NCI-H146 treated with DMSO at 0.1 percent for 48 hours (cell line): ENCODE data around the gene DNPEP.
"Not testable (repeated sequence)": the region's sequence is repeated elsewhere in the genome, so short reads cannot be mapped to it uniquely, and the experiment has no call there.

ENCODE experiments used
- DNase-seq: peaks from one replicate; lab custom pipeline; 2025; ENCODE audit not compliant: unreplicated experiment; lab: John Stamatoyannopoulos, UW

Gene DNPEP

GRCh38 chr2:219401606-219402005 is 13.9 kb upstream of the DNPEP start:
- DNase-seq: no peak

DNA sequence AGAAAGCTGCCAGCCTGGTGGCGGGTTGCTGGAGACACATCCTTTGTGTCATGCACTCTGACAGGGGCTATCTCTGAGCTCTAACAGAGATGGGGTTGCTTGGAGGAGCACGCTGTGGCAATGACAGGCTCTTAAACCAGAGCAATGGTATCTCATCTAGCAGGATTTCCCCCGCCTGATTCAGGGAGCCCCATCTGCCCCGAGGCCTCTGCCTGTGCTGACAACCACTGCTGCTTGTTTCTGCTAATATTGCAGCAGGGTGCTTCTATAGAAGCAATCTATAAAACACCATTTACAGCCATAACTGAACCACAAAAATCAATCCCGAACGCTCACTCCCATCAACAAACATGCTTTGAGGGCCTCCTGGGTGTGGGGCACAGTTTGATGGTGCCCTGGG is 12.8 kb upstream of the DNPEP start:
- DNase-seq: no peak

- DNase-seq: peak; percentile 75
Measured at GRCh38 chr2:219399716-219400478, 12.2 kb upstream of the DNPEP start.

GRCh38 chr2:219398721-219399363 is 11.1 kb upstream of the DNPEP start:
- peak; percentile 55 for DNase-seq

- no peak for DNase-seq
Measured at GRCh38 chr2:219396863-219397457, 9.2 kb upstream of the DNPEP start.

DNA sequence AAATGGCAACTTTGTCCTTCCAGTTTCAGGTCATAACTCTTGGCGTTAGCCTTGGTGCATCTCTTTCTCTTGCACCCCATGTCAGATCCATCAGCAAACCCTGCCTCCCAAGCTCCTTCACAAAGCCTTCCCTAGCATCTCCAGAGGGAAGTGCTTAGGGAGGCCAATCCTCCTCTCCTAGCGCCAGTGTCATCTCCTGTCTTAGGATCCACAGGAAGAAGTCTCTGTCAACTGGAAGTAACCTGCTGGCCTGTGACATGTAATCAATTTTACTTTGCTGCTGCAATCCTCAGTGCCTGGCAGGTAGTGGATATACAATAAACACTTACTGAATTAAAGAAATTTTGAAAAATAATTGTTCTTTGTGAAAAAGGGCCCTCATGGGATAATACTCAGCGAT is 7.9 kb upstream of the DNPEP start:
- DNase-seq: no peak

DNA sequence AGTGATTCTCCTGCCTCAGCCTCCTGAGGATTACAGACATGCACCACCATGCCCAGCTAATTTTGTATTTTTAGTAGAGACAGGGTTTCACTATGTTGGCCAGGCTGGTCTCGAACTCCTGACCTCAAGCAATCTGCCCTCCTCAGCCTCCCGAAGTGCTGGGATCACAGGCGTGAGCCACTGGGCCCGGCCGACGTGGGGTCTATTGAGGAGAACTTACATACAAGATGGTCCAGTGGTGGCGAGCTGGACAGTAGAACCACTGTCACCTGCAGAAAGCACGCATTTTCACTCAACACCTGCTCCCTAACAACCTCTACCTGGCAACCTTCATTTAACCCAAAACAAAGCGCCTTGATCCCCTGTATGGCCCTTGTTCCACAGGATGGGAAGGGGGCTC is 7.3 kb upstream of the DNPEP start:
- DNase-seq: not testable (repeated sequence)

DNA sequence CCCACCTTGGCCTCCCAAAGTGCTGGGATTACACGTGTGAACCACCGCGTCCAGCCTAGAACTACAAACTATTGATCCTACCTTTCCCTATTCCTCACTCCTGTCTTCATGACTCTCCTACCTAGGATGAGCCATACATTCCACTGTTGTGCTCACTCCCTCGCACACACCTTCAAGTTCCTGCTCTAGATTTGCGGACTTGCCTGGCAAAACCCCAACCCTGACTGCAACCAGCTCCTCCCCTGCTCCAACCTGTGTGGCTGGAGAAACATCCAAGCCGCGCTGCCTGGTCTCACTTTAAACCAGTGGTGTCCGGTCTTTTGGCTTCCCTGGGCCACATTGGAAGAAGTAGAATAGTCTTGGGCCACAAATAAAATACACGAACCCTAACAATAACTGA is 5.0 kb upstream of the DNPEP start:
- DNase-seq: no peak

- no peak for DNase-seq
Measured at GRCh38 chr2:219388907-219389156, 1.1 kb upstream of the DNPEP start.

GRCh38 chr2:219388121-219388906 is 602 bp upstream of the DNPEP start:
- DNase-seq: peak; percentile 81

DNA sequence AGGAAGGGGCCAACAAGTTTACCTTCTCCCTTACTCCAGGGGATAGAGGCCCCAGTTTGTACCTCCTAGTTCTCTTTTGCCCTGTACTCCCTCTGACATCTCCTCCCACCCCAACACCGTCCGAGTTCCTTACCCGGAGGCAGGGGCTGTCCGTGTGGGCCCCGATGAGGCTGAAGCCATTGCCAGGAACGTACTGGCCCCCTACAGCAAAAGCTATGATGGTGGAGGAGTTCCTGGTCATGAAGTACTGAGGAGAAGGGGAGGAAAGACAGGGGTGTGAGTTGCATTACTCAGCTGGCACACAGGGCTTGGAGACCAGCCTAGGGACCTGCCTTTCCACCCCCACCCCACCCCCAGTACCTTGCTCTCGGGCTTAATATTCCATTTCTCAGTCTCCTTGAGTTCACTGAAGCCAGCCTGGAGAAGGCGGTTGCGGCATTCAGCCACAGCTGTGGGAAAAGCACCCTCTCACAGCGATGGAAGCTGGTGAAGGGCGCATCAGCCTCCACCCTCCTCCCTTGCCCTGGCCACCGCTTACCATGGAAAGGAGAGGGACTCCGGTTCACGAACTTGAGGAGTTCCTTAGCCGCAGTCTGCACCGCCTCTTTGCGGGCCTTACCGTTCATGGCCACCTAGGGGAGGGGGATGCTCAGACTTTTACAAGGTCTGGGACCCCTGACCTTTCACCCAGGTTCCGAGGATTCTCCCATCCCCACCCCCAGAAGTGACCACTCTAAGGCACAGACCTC is 1.0 kb downstream of the DNPEP start:
- no peak for DNase-seq

DNA sequence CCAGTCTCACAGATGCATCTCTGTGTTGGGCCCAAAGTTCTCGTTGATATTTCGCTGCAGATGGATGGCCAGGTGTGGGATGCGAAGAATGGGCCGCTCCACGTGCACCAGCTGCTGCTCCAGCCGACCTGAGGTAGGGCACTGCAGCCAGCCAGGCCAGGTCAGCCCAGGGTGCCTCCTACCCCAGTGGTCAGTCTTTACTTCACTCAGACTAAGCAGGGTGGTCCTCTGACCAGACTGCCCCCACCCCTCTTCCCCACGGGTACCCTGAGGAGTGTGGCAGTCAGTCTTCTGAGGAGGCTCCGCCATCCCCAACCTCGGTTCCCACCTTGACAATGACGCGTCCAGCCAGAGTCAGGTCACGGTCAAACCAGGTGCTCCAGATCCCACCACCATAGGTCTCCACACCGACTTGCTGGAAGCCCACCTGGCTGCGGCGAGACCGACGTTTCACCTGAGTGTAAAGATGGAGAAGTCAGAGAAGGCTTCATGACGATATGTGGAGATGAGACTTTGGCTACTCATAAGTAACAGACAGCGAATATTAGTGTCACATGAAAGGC is 1.7 kb downstream of the DNPEP start:
- DNase-seq: no peak

GRCh38 chr2:219384859-219385258 is 2.9 kb downstream of the DNPEP start:
- no peak for DNase-seq

DNA sequence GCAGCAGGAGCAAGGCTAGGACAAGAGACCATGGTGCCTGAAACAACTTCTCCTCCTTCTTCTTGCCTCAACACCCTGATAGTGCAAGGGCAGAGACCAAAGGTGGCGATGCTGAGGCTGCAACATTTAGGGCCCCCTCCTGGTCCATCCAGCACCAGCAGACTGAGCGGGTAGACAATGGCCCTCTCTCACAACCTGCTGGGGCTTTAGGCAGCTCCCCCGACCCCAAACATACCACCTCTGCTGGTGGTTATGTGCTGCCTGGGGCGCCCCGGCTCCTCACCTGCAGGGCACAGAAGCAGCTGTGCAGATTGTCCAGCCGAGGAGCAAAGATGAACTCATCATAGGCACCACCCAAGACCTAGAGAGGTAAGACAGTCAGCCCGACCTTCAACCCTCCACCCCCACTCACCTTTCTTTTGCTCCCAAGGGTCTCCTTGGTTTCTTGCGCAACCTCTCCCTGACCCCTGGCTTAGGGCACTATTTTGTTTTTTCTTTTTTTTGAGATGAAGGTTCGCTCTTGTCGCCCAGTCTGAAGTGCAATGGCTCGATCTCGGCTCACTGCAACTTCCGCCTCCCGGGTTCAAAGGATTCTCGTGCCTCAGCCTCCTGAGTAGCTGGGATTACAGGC is 3.5 kb downstream of the DNPEP start:
- no peak for DNase-seq

DNA sequence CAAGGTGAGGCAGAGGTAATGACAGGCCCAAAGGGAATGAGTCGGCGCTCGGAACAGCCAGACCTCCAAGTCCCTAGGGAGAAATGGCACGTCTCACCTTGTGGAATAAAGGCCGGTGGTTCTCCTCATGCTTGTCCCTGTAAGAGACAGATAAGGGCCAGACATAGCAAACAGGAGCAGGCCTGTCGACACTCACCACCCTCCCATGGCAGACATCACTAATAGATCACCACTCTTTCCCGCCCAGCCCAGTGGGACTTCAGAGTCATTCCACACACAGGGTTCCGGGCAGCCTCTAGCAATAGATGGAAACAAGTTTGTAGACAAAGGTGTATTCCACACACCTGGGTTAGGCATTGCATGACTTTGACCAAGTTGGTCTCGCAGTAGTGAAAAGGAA is 6.3 kb downstream of the DNPEP start:
- no peak for DNase-seq

- DNase-seq: no peak
Measured at GRCh38 chr2:219380926-219381325, 6.8 kb downstream of the DNPEP start.

DNA sequence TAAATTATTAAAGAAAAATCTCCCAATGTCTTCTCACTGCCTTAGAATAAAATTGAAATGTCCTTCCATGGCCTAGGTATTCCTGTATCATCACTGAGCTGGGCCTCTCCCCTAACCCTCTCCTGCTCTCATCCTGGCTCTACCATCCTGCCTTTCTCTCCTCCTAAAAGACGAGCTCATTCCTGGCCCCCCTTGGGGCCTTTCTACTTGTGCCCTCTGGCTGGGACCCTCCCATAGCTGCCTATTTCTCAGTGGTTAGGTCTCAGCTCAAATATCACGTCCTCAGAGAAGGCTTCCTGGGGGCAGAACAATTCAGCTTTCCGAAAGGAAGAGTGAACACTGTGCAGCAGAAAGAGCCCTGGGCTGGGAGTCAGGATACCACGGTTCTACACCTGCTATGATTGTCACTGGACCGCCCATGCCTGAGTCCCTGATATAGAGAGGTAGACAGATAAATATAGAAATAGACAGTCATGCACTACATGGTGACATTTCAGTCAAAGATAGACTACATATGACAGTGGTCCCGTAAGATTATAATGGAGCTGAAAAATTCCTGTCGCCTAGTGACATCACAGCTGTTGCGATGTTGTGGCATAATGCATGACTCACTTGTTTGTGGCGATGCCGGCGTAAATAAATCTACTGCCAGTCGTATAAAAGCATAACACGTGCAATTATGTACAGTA is 9.4 kb downstream of the DNPEP start:
- DNase-seq: no peak

GRCh38 chr2:219369447-219369861 is 18.3 kb downstream of the DNPEP start:
- DNase-seq: no peak

GRCh38 chr2:219368690-219369191 is 19.0 kb downstream of the DNPEP start:
- DNase-seq: no peak
